MM.1S (cell line): ENCODE measurements around the gene RNASET2.

Experiments
- DNase-seq: peaks from one replicate; pipeline ENCODE4 v3.0.0-alpha.2; 2015
- H2AFZ ChIP-seq: fragments of 300-600 bp; sonication (generic); 2 replicates; pipeline ENCODE4 v1.6.0; 2016; ENCODE audit warnings: antibody characterized with exemption, low read length
- H3F3A ChIP-seq: fragments of 300-600 bp; sonication (generic); 2 replicates; pipeline ENCODE4 v1.6.1; 2016; ENCODE audit warnings: mild to moderate bottlenecking, antibody characterized with exemption, low read length, moderate library complexity, mixed read lengths; ENCODE audit not compliant: insufficient read depth
- H3K27ac ChIP-seq: fragments of 300-600 bp; sonication (generic); 2 replicates; pipeline ENCODE4 v1.5.1; 2016; ENCODE audit warnings: mild to moderate bottlenecking, low read length
- H3K27me3 ChIP-seq: fragments of 300-600 bp; sonication (generic); replicated peaks from 2 replicates; pipeline ENCODE4 v1.6.0; 2016; ENCODE audit warnings: low read length; ENCODE audit not compliant: insufficient read depth
- H3K36me3 ChIP-seq: fragments of 300-600 bp; sonication (generic); replicated peaks from 2 replicates; pipeline ENCODE4 v1.6.1; 2016; ENCODE audit warnings: mild to moderate bottlenecking, low read length, mixed read lengths; ENCODE audit not compliant: insufficient read depth
- H3K4me1 ChIP-seq: fragments of 300-600 bp; sonication (generic); 2 replicates; pipeline ENCODE4 v1.6.1; 2016; ENCODE audit warnings: low read length, mixed read lengths
- H3K4me2 ChIP-seq: fragments of 300-600 bp; sonication (generic); 2 replicates; pipeline ENCODE4 v1.6.0; 2016; ENCODE audit warnings: low read depth, low read length
- H3K4me3 ChIP-seq: fragments of 300-600 bp; sonication (generic); 2 replicates; pipeline ENCODE4 v1.5.1; 2016; ENCODE audit warnings: low read length, mixed read lengths
- H3K79me2 ChIP-seq: fragments of 300-600 bp; sonication (generic); 2 replicates; pipeline ENCODE4 v1.6.1; 2016; ENCODE audit warnings: mixed run types, low read length, mixed read lengths
- H3K9ac ChIP-seq: fragments of 300-600 bp; sonication (generic); 2 replicates; pipeline ENCODE4 v1.6.1; 2016; ENCODE audit warnings: low read length, mixed read lengths
- H3K9me2 ChIP-seq: fragments of 300-600 bp; sonication (generic); replicated peaks from 2 replicates; pipeline ENCODE4 v1.6.1; 2016; ENCODE audit warnings: mild to moderate bottlenecking, low read length, mixed read lengths; ENCODE audit not compliant: insufficient read depth
- H3K9me3 ChIP-seq: fragments of 300-600 bp; sonication (generic); replicated peaks from 2 replicates; pipeline ENCODE4 v1.6.1; 2016; ENCODE audit warnings: mild to moderate bottlenecking, low read length, mixed read lengths; ENCODE audit not compliant: insufficient read depth
- H4K20me1 ChIP-seq: fragments of 300-600 bp; sonication (generic); 2 replicates; pipeline ENCODE4 v1.6.1; 2016; ENCODE audit warnings: mild to moderate bottlenecking, low read length, moderate library complexity, mixed read lengths; ENCODE audit not compliant: insufficient read depth
- CTCF ChIP-seq: fragments of 300-600 bp; sonication (generic); IDR thresholded peaks from 2 replicates; pipeline ENCODE4 v1.5.1; 2016; ENCODE audit warnings: antibody characterized with exemption, low read length, mixed read lengths
- EZH2 ChIP-seq: fragments of 300-600 bp; sonication (generic); optimal IDR thresholded peaks from 2 replicates; pipeline ENCODE3; 2017; ENCODE audit warnings: low read depth, mild to moderate bottlenecking, antibody characterized with exemption, low read length, mixed read lengths
- EZH2phosphoT487 ChIP-seq: fragments of 300-600 bp; sonication (generic); IDR thresholded peaks from 2 replicates; pipeline ENCODE4 v1.6.1; 2018; ENCODE audit warnings: antibody characterized with exemption, low read length

Gene RNASET2

GRCh38 chr6:166907871-166908806, 48.2 kb downstream of the RNASET2 start:
- no peaks in the 10 kb centered on the region for H3K4me1 ChIP-seq
- H3K9ac ChIP-seq, result no peak overlapping the region
- no peaks in the 10 kb centered on the region for H3F3A ChIP-seq
- H3K4me2 ChIP-seq, result no peak overlapping the region
- no peak overlapping the region for H3K27ac ChIP-seq
- no peak for TF ChIP-seq EZH2
- no peak for TF ChIP-seq CTCF
- TF ChIP-seq EZH2phosphoT487, result no peak
- no peaks in the 10 kb centered on the region for H3K9me2 ChIP-seq
- no peak overlapping the region for H2AFZ ChIP-seq
- H3K79me2 ChIP-seq, result no peaks in the 10 kb centered on the region
- H3K27me3 ChIP-seq, result no peaks in the 10 kb centered on the region
- no peaks in the 10 kb centered on the region for H3K9me3 ChIP-seq
- no peaks in the 10 kb centered on the region for H3K36me3 ChIP-seq
- no peaks in the 10 kb centered on the region for H4K20me1 ChIP-seq
- no peak overlapping the region for H3K4me3 ChIP-seq
- no peak for DNase-seq

- Histone ChIP-seq H3K9me2 (no peaks in the 10 kb centered on the region), H3K9ac (no peak overlapping the region), H3K36me3 (no peaks in the 10 kb centered on the region), H3K27ac (no peak overlapping the region), H4K20me1 (no peaks in the 10 kb centered on the region), H3K9me3 (no peaks in the 10 kb centered on the region), H3K4me1 (no peaks in the 10 kb centered on the region), H3F3A (no peaks in the 10 kb centered on the region), H3K27me3 (no peaks in the 10 kb centered on the region), H2AFZ (no peak overlapping the region), H3K79me2 (no peaks in the 10 kb centered on the region), H3K4me2 (no peak overlapping the region), H3K4me3 (no peak overlapping the region)
- TF ChIP-seq EZH2phosphoT487 (no peak), CTCF (no peak), EZH2 (no peak)
- peak; percentile 12 for DNase-seq
Observed at GRCh38 chr6:166907373-166907841, 48.9 kb downstream of the RNASET2 start.

GRCh38 chr6:166906376-166907044, 49.8 kb downstream of the RNASET2 start:
- TF ChIP-seq EZH2phosphoT487 (no peak), EZH2 (no peak), CTCF (no peak)
- H3K4me2 ChIP-seq, result no peak overlapping the region
- no peaks in the 10 kb centered on the region for H3F3A ChIP-seq
- H3K9me3 ChIP-seq, result no peaks in the 10 kb centered on the region
- H4K20me1 ChIP-seq, result no peaks in the 10 kb centered on the region
- no peak overlapping the region for H3K27ac ChIP-seq
- H3K9me2 ChIP-seq, result no peaks in the 10 kb centered on the region
- H3K36me3 ChIP-seq, result no peaks in the 10 kb centered on the region
- no peak for DNase-seq
- H3K9ac ChIP-seq, result no peak overlapping the region
- no peaks in the 10 kb centered on the region for H3K27me3 ChIP-seq
- no peak overlapping the region for H2AFZ ChIP-seq
- H3K4me3 ChIP-seq, result no peak overlapping the region
- no peaks in the 10 kb centered on the region for H3K79me2 ChIP-seq
- H3K4me1 ChIP-seq, result no peaks in the 10 kb centered on the region
